ENCODE measurements around the gene SHROOM2. TPM values are rescaled to one million over a fixed set of nuclear protein-coding genes. Genes with fewer than 3 reads are reported as not detected.

The SHROOM2 gene
- total and polyA plus RNA-seq, 2 of the 4 experiments (the other 2 are of a cell fraction): 8.1 to 14.2 TPM

DNA sequence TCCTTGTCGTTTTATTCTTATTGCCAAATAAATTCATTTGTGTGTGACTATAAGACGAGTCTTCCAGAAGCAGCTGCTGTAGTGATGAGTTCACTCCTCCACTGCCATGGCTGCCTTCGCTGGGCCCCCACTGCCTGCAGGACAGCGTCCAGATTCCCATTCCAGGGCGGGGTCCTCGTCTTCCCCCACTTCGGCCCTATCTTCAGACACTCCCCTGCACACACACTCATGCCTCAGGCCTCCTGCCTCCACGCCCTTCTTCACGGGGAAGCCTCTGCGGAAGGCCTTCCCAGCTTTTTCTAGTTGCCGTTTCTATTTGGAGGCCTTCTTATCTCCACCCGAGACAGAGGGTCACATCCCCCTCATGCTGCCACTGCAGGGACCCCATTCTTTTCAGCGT lies 80.4 kb downstream of the SHROOM2 start:
- H3K4me1 ChIP-seq (ENCODE audit: control insufficient read depth, insufficient read depth, low read length): peaks cover 7% of the 10 kb centered on the region
- in situ Hi-C loops (cut with MboI; ENCODE audit: low sequenced_read_pairs) (no loop called here), dilution Hi-C loops (cut with HindIII; ENCODE audit: low sequenced_read_pairs, unreplicated experiment) (no loop called here), intact Hi-C loops (cut with micrococcal nuclease) (no loop called here)
- no peak overlapping the region for H4K5ac ChIP-seq (ENCODE audit: low read depth, low read length)
- H3K14ac ChIP-seq (replicated peaks; ENCODE audit: low read depth, low read length): no peak overlapping the region
- no peak overlapping the region for H2BK120ac ChIP-seq (ENCODE audit: low read depth, low read length)
- H3K79me1 ChIP-seq (ENCODE audit: low read depth in 1 of 2, low read length in 2 of 2): no peaks in the 10 kb centered on the region
- TF ChIP-seq MAZ (IDR thresholded peaks at IDR 0.05; ENCODE audit: borderline replicate concordance, low read depth, low read length) (no peak), MXI1 (IDR thresholded peaks at IDR 0.05; ENCODE audit: borderline replicate concordance, low read depth, low read length) (no peak), NFE2L2 (IDR thresholded peaks at IDR 0.05; ENCODE audit: low read depth, low read length) (no peak), MAFK (IDR thresholded peaks at IDR 0.05; ENCODE audit: low read depth, low read length) (no peak), BHLHE40 (IDR thresholded peaks at IDR 0.05; ENCODE audit: low read depth, low read length) (no peak), RCOR1 (IDR thresholded peaks at IDR 0.05; ENCODE audit: insufficient replicate concordance, low read length) (no peak), SMC3 (IDR thresholded peaks at IDR 0.05; ENCODE audit: low read depth, low read length) (no peak), POLR2A (IDR thresholded peaks at IDR 0.05; ENCODE audit: low read depth, low read length) (no peak), RAD21 (IDR thresholded peaks at IDR 0.05; ENCODE audit: low read length) (no peak), CEBPB (IDR thresholded peaks at IDR 0.05; ENCODE audit: low read depth, low read length) (no peak), CHD1 (IDR thresholded peaks at IDR 0.05; ENCODE audit: low read depth, low read length) (no peak), RFX5 (IDR thresholded peaks at IDR 0.05; ENCODE audit: low read depth, low read length) (no peak)
- TF ChIP-seq, protein P1, sequence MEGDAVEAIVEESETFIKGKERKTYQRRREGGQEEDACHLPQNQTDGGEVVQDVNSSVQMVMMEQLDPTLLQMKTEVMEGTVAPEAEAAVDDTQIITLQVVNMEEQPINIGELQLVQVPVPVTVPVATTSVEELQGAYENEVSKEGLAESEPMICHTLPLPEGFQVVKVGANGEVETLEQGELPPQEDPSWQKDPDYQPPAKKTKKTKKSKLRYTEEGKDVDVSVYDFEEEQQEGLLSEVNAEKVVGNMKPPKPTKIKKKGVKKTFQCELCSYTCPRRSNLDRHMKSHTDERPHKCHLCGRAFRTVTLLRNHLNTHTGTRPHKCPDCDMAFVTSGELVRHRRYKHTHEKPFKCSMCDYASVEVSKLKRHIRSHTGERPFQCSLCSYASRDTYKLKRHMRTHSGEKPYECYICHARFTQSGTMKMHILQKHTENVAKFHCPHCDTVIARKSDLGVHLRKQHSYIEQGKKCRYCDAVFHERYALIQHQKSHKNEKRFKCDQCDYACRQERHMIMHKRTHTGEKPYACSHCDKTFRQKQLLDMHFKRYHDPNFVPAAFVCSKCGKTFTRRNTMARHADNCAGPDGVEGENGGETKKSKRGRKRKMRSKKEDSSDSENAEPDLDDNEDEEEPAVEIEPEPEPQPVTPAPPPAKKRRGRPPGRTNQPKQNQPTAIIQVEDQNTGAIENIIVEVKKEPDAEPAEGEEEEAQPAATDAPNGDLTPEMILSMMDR (conservative IDR thresholded peaks at IDR 0.05; ENCODE audit: low read depth, low read length): no peak
- TF ChIP-seq, protein P2, sequence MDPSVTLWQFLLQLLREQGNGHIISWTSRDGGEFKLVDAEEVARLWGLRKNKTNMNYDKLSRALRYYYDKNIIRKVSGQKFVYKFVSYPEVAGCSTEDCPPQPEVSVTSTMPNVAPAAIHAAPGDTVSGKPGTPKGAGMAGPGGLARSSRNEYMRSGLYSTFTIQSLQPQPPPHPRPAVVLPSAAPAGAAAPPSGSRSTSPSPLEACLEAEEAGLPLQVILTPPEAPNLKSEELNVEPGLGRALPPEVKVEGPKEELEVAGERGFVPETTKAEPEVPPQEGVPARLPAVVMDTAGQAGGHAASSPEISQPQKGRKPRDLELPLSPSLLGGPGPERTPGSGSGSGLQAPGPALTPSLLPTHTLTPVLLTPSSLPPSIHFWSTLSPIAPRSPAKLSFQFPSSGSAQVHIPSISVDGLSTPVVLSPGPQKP (IDR thresholded peaks at IDR 0.05; ENCODE audit: borderline replicate concordance, low read depth, low read length): no peak
- 54% methylated on average over 5 of the region's 13 CpGs; no CpG with 5 or more reads in 1 of the 2 experiments for WGBS, 2 experiments (ENCODE audit: extremely low coverage in 2 of 2, insufficient read length in 1 of 2)
- no peaks in the 10 kb centered on the region for H4K20me1 ChIP-seq (ENCODE audit: insufficient read depth, low read length)
- H2AK9ac ChIP-seq (replicated peaks; ENCODE audit: low read depth, low read length, poor library complexity): no peak overlapping the region
- H3K27me3 ChIP-seq (ENCODE audit: control insufficient read depth, insufficient read depth, low read length): no peaks in the 10 kb centered on the region
- H3K56ac ChIP-seq (ENCODE audit: extremely low read depth, insufficient read depth, low read length): no peak overlapping the region
- H2BK20ac ChIP-seq (ENCODE audit: low read depth, low read length): no peak overlapping the region
- no peak for DNase-seq
- no peak overlapping the region for H3K27ac ChIP-seq (ENCODE audit: insufficient read depth, low read length)
- no peak overlapping the region for H3K23ac ChIP-seq (ENCODE audit: low read depth, low read length)
- H3K36me3 ChIP-seq (ENCODE audit: control insufficient read depth, insufficient read depth, low read length): no peaks in the 10 kb centered on the region
- H3K4ac ChIP-seq (ENCODE audit: low read depth, low read length): no peak overlapping the region
- no TSS peak for BruUV-seq (replicated peaks)
- peak overlapping the region; percentile 72 for H2AFZ ChIP-seq (replicated peaks; ENCODE audit: low read length, poor library complexity)
- no peak overlapping the region for H3K18ac ChIP-seq (ENCODE audit: low read depth, low read length)
- POLR2A ChIA-PET (ENCODE audit: unreplicated experiment): no interaction called here
- no peak overlapping the region for H2BK15ac ChIP-seq (ENCODE audit: low read depth, low read length)
- H3K4me3 ChIP-seq (ENCODE audit: insufficient read depth, low read depth, low read length): no peak overlapping the region
- H2AK5ac ChIP-seq (ENCODE audit: low read depth, low read length): no peak overlapping the region
- H3K4me2 ChIP-seq (ENCODE audit: low read depth, low read length): no peak overlapping the region
- CTCF ChIA-PET: interaction anchor here (1.0 kb wide), 1 partner anchor 253 kb away, joined by 3 read pairs; no protein-coding TSS in a partner anchor
- H3K9me3 ChIP-seq (ENCODE audit: control insufficient read depth, insufficient read depth, low read length): peaks cover 1% of the 10 kb centered on the region; the same call in 1 of the 2 replicates
- no peak overlapping the region for H3K9ac ChIP-seq (ENCODE audit: low read depth, low read length)
- H4K91ac ChIP-seq (ENCODE audit: insufficient read depth, low read depth, low read length): no peak overlapping the region
- H2BK5ac ChIP-seq (ENCODE audit: low read depth, low read length, poor library complexity, severe bottlenecking): no peak overlapping the region
- no peaks in the 10 kb centered on the region; the same call in 1 of the 2 replicates for H3K9me1 ChIP-seq (ENCODE audit: insufficient read depth, low read length)
- no peak overlapping the region for H4K8ac ChIP-seq (ENCODE audit: low read depth in 2 of 2, low read length in 2 of 2)
- ATAC-seq (ENCODE audit: low read depth): no peak; the same call in 1 of the 2 replicates
